Hematopoietic multipotent progenitor cell (in vitro differentiated cells): ENCODE data around the gene SPOCK1. TPM values are rescaled to one million over a fixed set of nuclear protein-coding genes. Genes with fewer than 3 reads are reported as not detected.
A peak's percentile ranks its signal among the peaks of the same experiment; 100 is the strongest.

Experiments
- DNase-seq, 3 donors: peaks; one replicate each; pipeline ENCODE4 v3.0.0-alpha.2; 2011 to 2015; ENCODE audit warnings: low read depth in 2 of 3, low spot score in 2 of 3
- total RNA-seq: library from RNA; depleted of rRNA; stranded (reverse); fragments of >200 nt; gene quantifications from one replicate; pipeline ENCODE4 v1.2.3, GENCODE V29; 2012

Gene SPOCK1
- total RNA-seq, 1 donor, result under 0.01 TPM

- DNase-seq, result no peak
Observed at GRCh38 chr5:137336161-137336560, 163.0 kb downstream of the SPOCK1 start.

GRCh38 chr5:137335493-137335892 lies 163.6 kb downstream of the SPOCK1 start:
- DNase-seq, result no peak

- no peak for DNase-seq
Observed at GRCh38 chr5:137333928-137334327, 165.2 kb downstream of the SPOCK1 start.

DNA sequence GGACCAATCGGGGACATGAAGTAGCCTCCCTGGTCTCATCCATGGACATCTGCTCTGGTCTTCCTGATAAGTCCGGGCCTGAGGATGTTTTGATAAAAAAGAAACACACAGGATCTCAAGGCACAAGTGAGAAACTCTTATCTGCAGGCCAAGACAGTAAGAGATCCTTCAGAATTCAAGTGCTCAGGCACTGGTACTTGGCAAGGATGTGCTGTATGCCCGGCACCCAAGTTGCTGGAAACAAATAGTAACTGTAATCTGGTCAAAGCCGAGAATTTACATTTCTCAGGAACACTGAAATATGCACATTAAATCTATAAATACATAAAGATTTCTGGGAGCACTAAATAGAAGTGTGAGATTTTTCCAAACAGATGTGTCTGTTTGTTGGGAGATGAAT lies 165.7 kb downstream of the SPOCK1 start:
- DNase-seq, result no peak

DNA sequence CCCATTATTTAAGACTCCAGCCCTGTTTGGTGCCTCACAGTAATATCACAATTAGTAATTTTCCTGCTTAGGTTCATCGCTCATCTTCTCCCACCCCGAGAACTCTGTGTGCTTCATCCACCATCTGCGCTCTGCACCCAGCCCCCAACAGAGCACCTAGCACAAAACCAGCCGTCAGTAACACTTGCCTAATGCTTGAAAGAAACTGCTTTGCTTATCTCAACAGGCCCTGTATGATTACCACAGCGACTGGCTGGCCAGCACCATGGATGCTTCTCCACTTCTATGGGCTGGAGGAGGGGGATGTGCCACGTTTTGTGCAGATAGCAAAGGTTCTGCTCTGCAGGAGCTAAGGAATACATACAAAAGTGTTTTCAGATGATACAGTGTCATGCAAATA lies 166.8 kb downstream of the SPOCK1 start:
- DNase-seq, result no peak

GRCh38 chr5:137329586-137330296 lies 169.4 kb downstream of the SPOCK1 start:
- no peak for DNase-seq

DNA sequence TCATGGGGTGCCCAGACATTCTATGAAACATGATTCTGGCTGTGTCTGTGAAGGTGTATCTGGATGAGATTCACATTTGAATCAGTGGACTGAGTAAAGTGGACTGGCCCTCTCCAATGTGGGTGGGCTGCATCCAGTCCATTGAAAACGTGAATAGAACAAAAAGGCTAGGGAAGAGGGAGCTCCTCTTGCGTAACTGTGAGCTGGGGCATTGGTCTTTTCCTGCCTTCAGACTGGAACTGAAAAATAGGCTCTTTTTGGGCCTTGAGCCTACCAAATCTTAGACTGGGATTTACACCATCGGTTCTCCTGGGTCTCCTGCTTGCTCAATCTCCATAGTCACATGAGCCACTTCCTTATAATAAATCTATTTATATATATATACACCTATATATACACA lies 170.1 kb downstream of the SPOCK1 start:
- DNase-seq, result no peak

DNA sequence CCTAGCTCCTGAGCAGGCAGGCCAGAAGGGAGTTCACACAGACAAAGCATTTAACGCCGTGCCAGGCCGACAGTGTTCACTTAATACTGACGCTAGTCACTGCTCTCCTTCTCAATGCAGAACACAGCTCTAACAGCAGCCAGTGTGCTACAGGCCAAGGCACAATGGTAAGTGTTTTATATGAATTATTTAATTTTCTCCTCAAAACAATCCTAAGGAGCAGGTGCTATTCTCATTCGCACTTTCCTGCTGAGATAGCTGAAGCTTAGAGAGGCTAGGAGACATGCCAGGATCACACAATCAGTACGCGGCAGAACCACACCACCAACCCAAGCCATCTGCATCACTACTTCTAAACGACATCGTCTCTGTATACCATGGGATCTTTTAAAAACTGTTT lies 170.7 kb downstream of the SPOCK1 start:
- no peak for DNase-seq

GRCh38 chr5:137325721-137326120 lies 173.4 kb downstream of the SPOCK1 start:
- DNase-seq, result no peak

- peak in 2 of 3 donors; percentile 17 to 63 for DNase-seq
Observed at GRCh38 chr5:137320056-137321045, 178.8 kb downstream of the SPOCK1 start.

DNA sequence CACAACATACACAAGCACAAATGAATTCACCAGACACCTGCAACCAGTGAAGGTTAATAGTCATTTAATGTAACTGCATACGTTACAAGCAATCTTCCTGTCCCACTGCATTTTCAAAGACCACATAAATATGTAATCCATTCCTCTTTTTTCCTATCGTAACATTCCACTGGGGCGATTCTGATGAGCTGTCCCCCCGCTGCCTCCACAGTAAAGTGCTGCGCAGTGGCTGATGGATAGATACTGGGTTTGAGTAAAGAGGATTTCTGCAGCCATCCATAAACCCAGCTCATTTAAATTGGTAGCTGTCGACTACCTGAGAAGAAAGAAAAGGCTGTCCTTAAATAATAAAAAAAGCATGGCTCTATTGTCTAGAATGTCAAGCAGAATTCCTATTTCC lies 181.1 kb downstream of the SPOCK1 start:
- no peak for DNase-seq

DNA sequence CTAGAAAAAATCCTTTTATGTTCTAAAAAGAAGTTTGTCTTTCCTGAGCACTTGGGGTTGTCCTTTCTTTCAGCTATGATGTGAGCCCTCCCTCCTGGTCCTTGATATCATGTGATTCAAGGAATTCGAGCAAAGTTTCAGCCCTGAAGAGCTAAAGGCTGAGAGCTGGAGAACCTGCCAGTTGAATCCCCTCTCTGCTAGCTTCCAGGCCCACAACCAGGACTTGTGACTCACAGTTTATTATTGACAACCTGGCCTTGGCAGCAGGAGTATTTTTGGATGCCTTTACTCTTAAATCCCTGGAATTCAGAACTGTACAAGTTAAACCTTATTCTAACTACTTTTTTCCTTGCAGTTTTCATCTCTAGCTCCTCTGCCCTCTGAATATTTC lies 182.8 kb downstream of the SPOCK1 start:
- DNase-seq, result no peak

- DNase-seq, result no peak
Observed at GRCh38 chr5:137315534-137316345, 183.4 kb downstream of the SPOCK1 start.

DNA sequence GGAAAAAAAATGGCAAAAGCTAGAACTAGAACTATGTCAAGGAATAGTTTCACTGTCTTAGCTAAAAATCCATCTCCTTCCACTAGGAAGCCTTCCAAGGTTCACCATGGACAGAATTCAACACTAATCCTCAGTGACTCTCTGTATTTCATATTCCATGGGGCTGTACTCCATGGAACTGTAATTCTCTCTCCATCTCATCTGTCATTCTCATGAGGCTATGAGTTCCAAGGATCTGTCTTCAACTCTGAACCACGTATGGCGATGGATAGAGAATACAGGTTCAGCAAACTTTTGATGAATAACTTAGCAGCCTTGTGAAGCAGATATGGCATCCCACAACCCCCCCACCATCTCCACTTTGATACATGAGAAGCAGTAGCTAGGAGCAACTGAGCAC lies 184.0 kb downstream of the SPOCK1 start:
- DNase-seq, result no peak

- DNase-seq, result no peak
Observed at GRCh38 chr5:137313526-137314175, 185.5 kb downstream of the SPOCK1 start.

DNA sequence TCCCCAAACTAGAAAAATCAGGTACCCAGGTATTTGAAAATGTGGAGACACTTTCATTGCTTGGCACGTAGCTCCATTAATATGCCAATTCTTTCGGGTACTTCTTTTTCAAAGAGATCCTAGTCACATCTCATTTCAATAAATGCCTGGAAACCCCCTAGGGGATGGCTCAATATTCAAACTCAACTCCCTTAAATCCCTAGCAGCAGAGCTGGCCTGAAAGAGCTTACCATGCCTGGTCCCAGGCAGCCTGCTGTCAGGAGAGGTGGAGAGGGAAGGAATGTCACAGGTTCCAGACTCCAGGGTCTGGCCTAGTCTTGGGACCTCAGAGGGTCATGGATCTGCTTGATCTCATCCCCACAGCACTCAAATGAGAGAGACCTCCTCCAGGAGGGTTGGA lies 187.1 kb downstream of the SPOCK1 start:
- no peak for DNase-seq

DNA sequence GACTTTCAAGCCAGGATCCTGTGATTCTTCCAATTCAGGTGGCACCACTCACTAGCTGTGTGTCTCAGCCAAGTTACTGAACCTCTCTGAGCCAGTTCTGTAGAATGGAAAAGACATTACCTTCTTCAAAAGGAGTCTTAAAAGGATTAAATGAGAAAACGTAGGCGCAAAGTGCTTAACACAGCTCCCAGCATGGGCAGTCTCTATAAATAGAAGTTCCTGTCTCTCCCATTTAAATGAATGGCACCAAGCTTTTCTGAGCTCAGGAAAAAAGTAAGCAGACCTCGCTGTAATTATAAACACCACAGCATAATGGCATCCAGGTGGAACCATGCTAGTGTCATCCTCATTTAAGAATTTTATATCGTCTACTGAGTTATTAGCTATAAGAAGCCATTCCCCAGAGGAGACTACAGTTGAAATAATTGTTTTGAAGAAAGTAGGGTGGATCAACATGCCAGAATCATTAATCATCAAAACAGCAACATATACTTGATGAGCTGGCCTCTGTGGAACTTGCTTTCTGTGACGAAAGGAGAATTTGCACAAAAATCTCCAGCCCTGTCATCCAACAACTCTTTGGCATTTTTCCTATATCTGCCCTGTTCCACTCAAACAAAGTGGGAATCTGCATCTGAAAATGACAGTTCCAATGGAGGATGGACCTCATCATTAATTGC lies 188.9 kb downstream of the SPOCK1 start:
- DNase-seq, result no peak

DNA sequence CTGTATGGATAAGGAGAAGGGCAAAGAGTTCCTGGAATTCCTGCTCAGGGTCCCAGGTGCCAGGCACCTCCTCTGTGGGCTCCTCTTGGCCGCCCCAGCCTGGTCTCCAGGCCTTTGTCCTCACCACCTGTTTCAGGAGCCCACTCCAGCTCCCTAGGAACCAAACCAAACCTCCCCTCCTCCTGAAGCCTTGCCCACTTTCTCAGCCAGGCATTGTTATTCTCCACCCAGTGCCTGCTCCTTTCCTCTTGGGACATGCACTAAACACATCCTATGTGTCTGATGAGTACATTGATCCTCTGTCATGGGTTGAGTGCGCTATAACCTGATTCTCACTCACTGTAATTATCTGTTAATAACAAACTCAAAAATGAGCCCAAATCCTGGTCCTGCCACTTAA lies 189.8 kb downstream of the SPOCK1 start:
- no peak for DNase-seq

- DNase-seq, result no peak
Observed at GRCh38 chr5:137308311-137308710, 190.8 kb downstream of the SPOCK1 start.

DNA sequence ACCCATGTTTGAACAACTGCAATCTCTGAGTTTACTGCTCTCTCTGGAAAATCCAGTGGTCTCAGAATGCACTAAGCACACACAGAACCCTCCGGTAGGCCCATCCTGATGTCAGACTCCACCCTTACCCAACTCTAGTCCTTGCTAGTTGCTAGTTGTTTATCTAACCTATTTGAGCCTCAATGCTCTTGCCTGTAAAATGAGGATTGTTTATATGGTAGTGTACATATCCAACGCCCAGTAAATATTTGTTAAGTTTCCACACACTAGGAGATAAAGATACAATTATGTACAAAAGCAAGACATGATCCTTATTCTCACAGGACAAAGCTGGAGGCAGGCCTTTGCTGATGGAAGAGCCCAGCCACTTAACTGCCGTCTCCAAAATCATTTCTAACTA lies 192.2 kb downstream of the SPOCK1 start:
- DNase-seq, result no peak
